HL-60 (cell line): ENCODE results near the gene ELFN2.

Experiments used
- POLR2AphosphoS5 ChIP-seq: IDR thresholded peaks from 2 replicates; pipeline ENCODE4 v1.6.1; 2012; ENCODE audit warnings: low read depth
- SPI1 ChIP-seq: IDR thresholded peaks from 2 replicates; pipeline ENCODE4 v1.6.1; 2012; ENCODE audit warnings: low read depth, mild to moderate bottlenecking, borderline replicate concordance
- TF ChIP-seq, protein P1 (sequence below): IDR thresholded peaks from one replicate; pipeline ENCODE4 v1.5.1; 2011; ENCODE audit warnings: low read length, control low read depth, inconsistent platforms; ENCODE audit not compliant: insufficient read depth
- TF ChIP-seq, protein P2 (sequence below): IDR thresholded peaks from 2 replicates; pipeline ENCODE4 v1.6.1; 2012; ENCODE audit warnings: low read depth; ENCODE audit not compliant: insufficient replicate concordance

GRCh38 chr22:37427711-37428635 lies 694 bp upstream of the ELFN2 start:
- TF ChIP-seq, protein P1, sequence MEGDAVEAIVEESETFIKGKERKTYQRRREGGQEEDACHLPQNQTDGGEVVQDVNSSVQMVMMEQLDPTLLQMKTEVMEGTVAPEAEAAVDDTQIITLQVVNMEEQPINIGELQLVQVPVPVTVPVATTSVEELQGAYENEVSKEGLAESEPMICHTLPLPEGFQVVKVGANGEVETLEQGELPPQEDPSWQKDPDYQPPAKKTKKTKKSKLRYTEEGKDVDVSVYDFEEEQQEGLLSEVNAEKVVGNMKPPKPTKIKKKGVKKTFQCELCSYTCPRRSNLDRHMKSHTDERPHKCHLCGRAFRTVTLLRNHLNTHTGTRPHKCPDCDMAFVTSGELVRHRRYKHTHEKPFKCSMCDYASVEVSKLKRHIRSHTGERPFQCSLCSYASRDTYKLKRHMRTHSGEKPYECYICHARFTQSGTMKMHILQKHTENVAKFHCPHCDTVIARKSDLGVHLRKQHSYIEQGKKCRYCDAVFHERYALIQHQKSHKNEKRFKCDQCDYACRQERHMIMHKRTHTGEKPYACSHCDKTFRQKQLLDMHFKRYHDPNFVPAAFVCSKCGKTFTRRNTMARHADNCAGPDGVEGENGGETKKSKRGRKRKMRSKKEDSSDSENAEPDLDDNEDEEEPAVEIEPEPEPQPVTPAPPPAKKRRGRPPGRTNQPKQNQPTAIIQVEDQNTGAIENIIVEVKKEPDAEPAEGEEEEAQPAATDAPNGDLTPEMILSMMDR = no peak
- TF ChIP-seq POLR2AphosphoS5 (no peak), SPI1 (no peak)
- TF ChIP-seq, protein P2, sequence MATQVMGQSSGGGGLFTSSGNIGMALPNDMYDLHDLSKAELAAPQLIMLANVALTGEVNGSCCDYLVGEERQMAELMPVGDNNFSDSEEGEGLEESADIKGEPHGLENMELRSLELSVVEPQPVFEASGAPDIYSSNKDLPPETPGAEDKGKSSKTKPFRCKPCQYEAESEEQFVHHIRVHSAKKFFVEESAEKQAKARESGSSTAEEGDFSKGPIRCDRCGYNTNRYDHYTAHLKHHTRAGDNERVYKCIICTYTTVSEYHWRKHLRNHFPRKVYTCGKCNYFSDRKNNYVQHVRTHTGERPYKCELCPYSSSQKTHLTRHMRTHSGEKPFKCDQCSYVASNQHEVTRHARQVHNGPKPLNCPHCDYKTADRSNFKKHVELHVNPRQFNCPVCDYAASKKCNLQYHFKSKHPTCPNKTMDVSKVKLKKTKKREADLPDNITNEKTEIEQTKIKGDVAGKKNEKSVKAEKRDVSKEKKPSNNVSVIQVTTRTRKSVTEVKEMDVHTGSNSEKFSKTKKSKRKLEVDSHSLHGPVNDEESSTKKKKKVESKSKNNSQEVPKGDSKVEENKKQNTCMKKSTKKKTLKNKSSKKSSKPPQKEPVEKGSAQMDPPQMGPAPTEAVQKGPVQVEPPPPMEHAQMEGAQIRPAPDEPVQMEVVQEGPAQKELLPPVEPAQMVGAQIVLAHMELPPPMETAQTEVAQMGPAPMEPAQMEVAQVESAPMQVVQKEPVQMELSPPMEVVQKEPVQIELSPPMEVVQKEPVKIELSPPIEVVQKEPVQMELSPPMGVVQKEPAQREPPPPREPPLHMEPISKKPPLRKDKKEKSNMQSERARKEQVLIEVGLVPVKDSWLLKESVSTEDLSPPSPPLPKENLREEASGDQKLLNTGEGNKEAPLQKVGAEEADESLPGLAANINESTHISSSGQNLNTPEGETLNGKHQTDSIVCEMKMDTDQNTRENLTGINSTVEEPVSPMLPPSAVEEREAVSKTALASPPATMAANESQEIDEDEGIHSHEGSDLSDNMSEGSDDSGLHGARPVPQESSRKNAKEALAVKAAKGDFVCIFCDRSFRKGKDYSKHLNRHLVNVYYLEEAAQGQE = no peak
